Neural cell (in vitro differentiated cells): Measurements from ENCODE around the gene TK2. TPM values are rescaled to one million over a fixed set of nuclear protein-coding genes. Genes with fewer than 3 reads are reported as not detected.

ENCODE experiments used
- H2AFZ ChIP-seq: fragments of 200-600, 300-800 bp; sonication (generic), shearing (Covaris generic); 2 replicates; pipeline ENCODE4 v1.6.0; 2014; ENCODE audit warnings: low read depth, mild to moderate bottlenecking, antibody characterized with exemption, low read length, moderate library complexity
- H3F3A ChIP-seq: fragments of 200-600 bp; shearing (Covaris generic); 2 replicates; pipeline ENCODE4 v1.6.1; 2016; ENCODE audit warnings: mild to moderate bottlenecking, moderate library complexity, mixed read lengths, antibody characterized with exemption, low read length; ENCODE audit not compliant: insufficient read depth, poor library complexity, severe bottlenecking
- H3K27ac ChIP-seq: fragments of 200-600, 300-800 bp; sonication (generic), shearing (Covaris generic); 2 replicates; pipeline ENCODE4 v1.5.1; 2014; ENCODE audit warnings: mild to moderate bottlenecking, low read length, moderate library complexity
- H3K27me3 ChIP-seq: fragments of 300-800, 200-600 bp; sonication (generic), shearing (Covaris generic); 2 replicates; pipeline ENCODE4 v1.6.0; 2014; ENCODE audit warnings: mild to moderate bottlenecking, low read depth, low read length, moderate library complexity; ENCODE audit not compliant: insufficient read depth
- H3K36me3 ChIP-seq: fragments of 300-800, 200-600 bp; sonication (generic), shearing (Covaris generic); 2 replicates; pipeline ENCODE4 v1.5.1; 2014; ENCODE audit warnings: mild to moderate bottlenecking, antibody characterized with exemption, low read length, moderate library complexity; ENCODE audit not compliant: insufficient read depth
- H3K4me2 ChIP-seq: fragments of 300-800, 200-600 bp; sonication (generic), shearing (Covaris generic); 2 replicates; pipeline ENCODE4 v1.6.0; 2014; ENCODE audit warnings: mild to moderate bottlenecking, low read length
- H3K4me3 ChIP-seq: fragments of 300-800, 200-600 bp; sonication (generic), shearing (Covaris generic); 2 replicates; pipeline ENCODE4 v1.5.1; 2014; ENCODE audit warnings: mild to moderate bottlenecking, low read length, moderate library complexity
- H3K79me2 ChIP-seq: fragments of 200-600 bp; shearing (Covaris generic); replicated peaks from 2 replicates; pipeline ENCODE4 v1.6.0; 2014; ENCODE audit warnings: mild to moderate bottlenecking, low read length, moderate library complexity; ENCODE audit not compliant: insufficient read depth
- H3K9ac ChIP-seq: fragments of 300-800, 200-600 bp; sonication (generic), shearing (Covaris generic); 2 replicates; pipeline ENCODE4 v1.6.1; 2016; ENCODE audit warnings: mild to moderate bottlenecking, low read length, mixed read lengths
- H3K9me2 ChIP-seq: fragments of 200-600 bp; shearing (Covaris generic); 2 replicates; pipeline ENCODE4 v1.6.1; 2016; ENCODE audit warnings: mild to moderate bottlenecking, low read length, mixed read lengths; ENCODE audit not compliant: insufficient read depth
- H3K9me3 ChIP-seq: fragments of 200-600, 300-800 bp; sonication (generic), shearing (Covaris generic); 2 replicates; pipeline ENCODE4 v1.6.1; 2016; ENCODE audit warnings: mild to moderate bottlenecking, mixed run types, low read length, moderate library complexity, mixed read lengths
- H4K20me1 ChIP-seq: fragments of 200-600 bp; shearing (Covaris generic); 2 replicates; pipeline ENCODE4 v1.6.1; 2016; ENCODE audit warnings: mild to moderate bottlenecking, mixed run types; ENCODE audit not compliant: insufficient read depth
- CTCF ChIP-seq: fragments of 450-650 bp; IDR thresholded peaks from 2 replicates; pipeline ENCODE4 v1.5.1; 2014; ENCODE audit warnings: antibody characterized with exemption, mild to moderate bottlenecking, moderate library complexity; ENCODE audit not compliant: poor library complexity, severe bottlenecking
- EP300 ChIP-seq: fragments of 450-650 bp; conservative IDR thresholded peaks from 2 replicates; pipeline ENCODE4 v1.6.1; 2014; ENCODE audit warnings: antibody characterized with exemption, mild to moderate bottlenecking, moderate library complexity; ENCODE audit not compliant: poor library complexity, severe bottlenecking
- EZH2 ChIP-seq: fragments of 200-600, 300-800 bp; shearing (Covaris generic), sonication (generic); IDR thresholded peaks from 2 replicates; pipeline ENCODE4 v1.6.1; 2014; ENCODE audit warnings: antibody characterized with exemption, low read length, borderline replicate concordance, mild to moderate bottlenecking; ENCODE audit not compliant: insufficient read depth, poor library complexity, severe bottlenecking
- MXI1 ChIP-seq: fragments of 450-650 bp; conservative IDR thresholded peaks from 2 replicates; pipeline ENCODE4 v1.6.1; 2014; ENCODE audit warnings: antibody characterized with exemption, mild to moderate bottlenecking; ENCODE audit not compliant: poor library complexity, severe bottlenecking
- POLR2AphosphoS5 ChIP-seq: IDR thresholded peaks from 2 replicates; pipeline ENCODE4 v1.6.1; 2012
- RAD21 ChIP-seq: fragments of 450-650 bp; conservative IDR thresholded peaks from 2 replicates; pipeline ENCODE4 v1.6.1; 2014; ENCODE audit warnings: antibody characterized with exemption, mild to moderate bottlenecking, moderate library complexity
- REST ChIP-seq: IDR thresholded peaks from 2 replicates; pipeline ENCODE4 v1.6.1; 2012; ENCODE audit warnings: borderline replicate concordance
- SMC3 ChIP-seq: fragments of 450-650 bp; conservative IDR thresholded peaks from 2 replicates; pipeline ENCODE4 v1.6.1; 2014; ENCODE audit warnings: antibody characterized with exemption, mild to moderate bottlenecking, moderate library complexity; ENCODE audit not compliant: poor library complexity
- TAF1 ChIP-seq: IDR thresholded peaks from 2 replicates; pipeline ENCODE4 v1.6.1; 2012; ENCODE audit warnings: low read depth
- polyA plus RNA-seq: library from polyadenylated mRNA; depleted of rRNA; stranded (reverse); fragments of >200 nt; gene quantifications from 2 replicates; pipeline ENCODE4 v1.2.3, GENCODE V29; 2014

Gene TK2
- polyA plus RNA-seq, 1 donor from 2014 or later = 15.9 TPM

GRCh38 chr16:66475232-66475631 is 74.7 kb downstream of the TK2 start:
- Histone ChIP-seq H3K4me2 (no peak overlapping the region), H3F3A (no peaks in the 10 kb centered on the region), H3K9ac (no peak overlapping the region), H3K27me3 (no peaks in the 10 kb centered on the region), H2AFZ (no peak overlapping the region), H3K9me2 (no peaks in the 10 kb centered on the region), H3K36me3 (no peaks in the 10 kb centered on the region), H3K4me3 (no peak overlapping the region), H3K79me2 (no peaks in the 10 kb centered on the region), H3K27ac (no peak overlapping the region), H4K20me1 (no peaks in the 10 kb centered on the region), H3K9me3 (no peaks in the 10 kb centered on the region)
- TF ChIP-seq REST (no peak), EZH2 (no peak), TAF1 (no peak), SMC3 (no peak), EP300 (no peak), RAD21 (no peak), CTCF (no peak), POLR2AphosphoS5 (no peak), MXI1 (no peak)

- no peaks in the 10 kb centered on the region for H3K9me3 ChIP-seq
- H3K4me2 ChIP-seq = no peak overlapping the region
- H4K20me1 ChIP-seq = no peaks in the 10 kb centered on the region
- no peaks in the 10 kb centered on the region for H3F3A ChIP-seq
- H3K9me2 ChIP-seq = no peaks in the 10 kb centered on the region
- no peak overlapping the region for H3K9ac ChIP-seq
- TF ChIP-seq CTCF (no peak), POLR2AphosphoS5 (no peak), RAD21 (no peak), EZH2 (no peak), REST (no peak), TAF1 (no peak), MXI1 (no peak), SMC3 (no peak), EP300 (no peak)
- no peak overlapping the region for H3K4me3 ChIP-seq
- no peaks in the 10 kb centered on the region for H3K36me3 ChIP-seq
- no peaks in the 10 kb centered on the region for H3K27me3 ChIP-seq
- no peak overlapping the region for H3K27ac ChIP-seq
- H3K79me2 ChIP-seq = no peaks in the 10 kb centered on the region
- H2AFZ ChIP-seq = no peak overlapping the region
Observed at GRCh38 chr16:66474750-66475199, 75.1 kb downstream of the TK2 start.
